ENCODE data around the gene BTNL2. TPM values are rescaled to one million over a fixed set of nuclear protein-coding genes. Genes with fewer than 3 reads are reported as not detected.

Gene BTNL2
- total RNA-seq, 4 donors from 2014 or later, result not detected

DNA sequence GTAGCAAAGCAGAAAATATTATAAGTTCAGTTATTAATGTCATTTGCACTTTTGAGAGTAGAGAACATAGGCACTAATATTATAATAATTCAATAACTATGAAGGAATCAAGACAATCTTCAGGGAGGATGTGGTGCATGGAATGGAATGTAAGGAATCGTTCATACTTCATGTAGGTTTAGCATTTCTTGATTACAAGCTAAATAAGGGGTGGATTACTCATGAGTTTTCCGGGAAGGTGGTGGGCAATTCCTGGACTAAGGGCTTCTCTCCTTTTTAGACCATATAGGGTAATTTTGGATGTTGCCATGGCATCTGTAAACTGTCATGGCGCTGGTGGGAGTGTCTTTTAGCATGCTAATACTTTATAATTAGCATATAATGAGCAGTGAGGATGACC lies 9.1 kb upstream of the BTNL2 start:
- Histone ChIP-seq H3K36me3 (no peaks in the 10 kb centered on the region), H3K9me3 (no peaks in the 10 kb centered on the region), H3K27me3 (peaks cover 0 to 7% of the 10 kb centered on the region in 2 donors), H3K27ac (no peak overlapping the region), H3K4me3 (no peak overlapping the region), H3K4me1 (no peaks in the 10 kb centered on the region)
- no peak for DNase-seq
- TF ChIP-seq, protein P1, sequence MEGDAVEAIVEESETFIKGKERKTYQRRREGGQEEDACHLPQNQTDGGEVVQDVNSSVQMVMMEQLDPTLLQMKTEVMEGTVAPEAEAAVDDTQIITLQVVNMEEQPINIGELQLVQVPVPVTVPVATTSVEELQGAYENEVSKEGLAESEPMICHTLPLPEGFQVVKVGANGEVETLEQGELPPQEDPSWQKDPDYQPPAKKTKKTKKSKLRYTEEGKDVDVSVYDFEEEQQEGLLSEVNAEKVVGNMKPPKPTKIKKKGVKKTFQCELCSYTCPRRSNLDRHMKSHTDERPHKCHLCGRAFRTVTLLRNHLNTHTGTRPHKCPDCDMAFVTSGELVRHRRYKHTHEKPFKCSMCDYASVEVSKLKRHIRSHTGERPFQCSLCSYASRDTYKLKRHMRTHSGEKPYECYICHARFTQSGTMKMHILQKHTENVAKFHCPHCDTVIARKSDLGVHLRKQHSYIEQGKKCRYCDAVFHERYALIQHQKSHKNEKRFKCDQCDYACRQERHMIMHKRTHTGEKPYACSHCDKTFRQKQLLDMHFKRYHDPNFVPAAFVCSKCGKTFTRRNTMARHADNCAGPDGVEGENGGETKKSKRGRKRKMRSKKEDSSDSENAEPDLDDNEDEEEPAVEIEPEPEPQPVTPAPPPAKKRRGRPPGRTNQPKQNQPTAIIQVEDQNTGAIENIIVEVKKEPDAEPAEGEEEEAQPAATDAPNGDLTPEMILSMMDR (IDR thresholded peaks at IDR 0.05), result no peak
- no peak for TF ChIP-seq POLR2A (IDR thresholded peaks at IDR 0.05)
- intact Hi-C loops (cut with DNase I; ENCODE audit: low total_unique reads), result loop anchor here (10.0 kb wide), 1 partner anchor 379 kb away; no protein-coding TSS in a partner anchor

DNA sequence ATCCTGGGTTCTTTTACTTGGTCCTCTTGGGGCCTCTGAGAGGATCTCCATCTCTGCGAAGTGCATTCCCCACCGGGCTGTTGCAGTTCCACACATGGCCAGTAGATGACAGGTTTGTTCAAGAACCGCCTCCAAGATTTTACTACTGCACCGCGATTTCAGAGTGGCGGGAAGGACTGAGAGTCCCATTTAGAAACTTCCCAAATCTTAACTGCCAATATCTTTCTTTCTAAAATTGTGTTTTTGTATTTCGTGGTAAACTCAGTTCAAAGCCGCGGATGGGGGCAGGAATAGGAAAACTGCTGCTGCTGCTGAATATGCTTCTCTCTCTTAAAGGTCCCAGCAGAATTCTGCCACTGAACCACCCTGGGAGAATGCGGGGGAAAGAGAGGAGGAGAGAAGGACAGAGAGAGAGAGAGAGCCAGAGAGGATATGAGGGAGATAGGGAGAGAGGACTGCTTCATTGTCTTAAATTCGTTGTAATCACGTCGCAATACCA lies 8.6 kb upstream of the BTNL2 start:
- DNase-seq, result peak; percentile 65 to 73
- TF ChIP-seq POLR2A (IDR thresholded peaks at IDR 0.05), result no peak
- TF ChIP-seq, protein P1 (IDR thresholded peaks at IDR 0.05), result peak; percentile 90 to 98 (median 96)
- Histone ChIP-seq H3K4me3 (no peak overlapping the region), H3K36me3 (no peaks in the 10 kb centered on the region), H3K27me3 (peaks cover 0 to 7% of the 10 kb centered on the region in 2 donors), H3K27ac (no peak overlapping the region), H3K4me1 (no peaks in the 10 kb centered on the region), H3K9me3 (no peaks in the 10 kb centered on the region)
- intact Hi-C loops (cut with DNase I; ENCODE audit: low total_unique reads), result loop anchor here (10.0 kb wide), 1 partner anchor 379 kb away; no protein-coding TSS in a partner anchor

DNA sequence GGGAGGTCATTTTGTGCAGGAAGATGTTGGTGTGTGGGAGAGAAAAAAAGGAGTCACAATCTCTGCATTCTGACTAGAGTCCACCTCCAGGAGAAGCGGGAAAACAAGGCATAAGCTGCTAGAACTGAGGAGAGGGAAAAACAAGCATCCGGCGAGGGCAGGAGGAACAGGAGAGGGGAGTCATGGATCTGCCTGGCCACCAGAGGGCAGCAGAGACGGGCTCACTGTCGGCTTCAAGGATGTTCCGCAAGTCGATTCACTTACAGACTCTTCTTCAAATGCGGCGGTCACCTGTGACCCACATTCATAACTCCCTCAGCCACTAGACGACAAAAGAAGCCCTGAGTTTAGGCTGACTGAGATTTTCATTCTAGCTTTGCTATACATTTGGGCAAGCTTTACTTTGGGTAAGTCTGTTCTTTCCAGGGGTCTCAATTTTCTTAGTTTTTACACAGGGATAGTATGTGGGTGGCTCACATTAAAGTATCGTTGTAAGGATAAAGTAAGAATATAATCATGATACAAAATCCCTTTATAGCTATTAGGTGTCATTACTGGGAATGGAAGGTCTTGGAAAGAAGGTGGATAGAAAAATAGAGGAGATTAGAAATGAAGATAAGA lies 6.6 kb upstream of the BTNL2 start:
- H3K27ac ChIP-seq, result no peak overlapping the region
- DNase-seq, result peak; percentile 64 to 70
- TF ChIP-seq POLR2A (IDR thresholded peaks at IDR 0.05), result no peak
- TF ChIP-seq, protein P1 (IDR thresholded peaks at IDR 0.05), result peak; percentile 82 to 86 (median 86)
- H3K4me1 ChIP-seq, result no peaks in the 10 kb centered on the region
- intact Hi-C loops (cut with DNase I; ENCODE audit: low total_unique reads), result loop anchor here (10.0 kb wide), 1 partner anchor 381 kb away; no protein-coding TSS in a partner anchor
- H3K4me3 ChIP-seq, result no peak overlapping the region
- no peaks in the 10 kb centered on the region for H3K36me3 ChIP-seq
- peaks cover 0 to 5% of the 10 kb centered on the region in 2 donors for H3K27me3 ChIP-seq
- H3K9me3 ChIP-seq, result no peaks in the 10 kb centered on the region

DNA sequence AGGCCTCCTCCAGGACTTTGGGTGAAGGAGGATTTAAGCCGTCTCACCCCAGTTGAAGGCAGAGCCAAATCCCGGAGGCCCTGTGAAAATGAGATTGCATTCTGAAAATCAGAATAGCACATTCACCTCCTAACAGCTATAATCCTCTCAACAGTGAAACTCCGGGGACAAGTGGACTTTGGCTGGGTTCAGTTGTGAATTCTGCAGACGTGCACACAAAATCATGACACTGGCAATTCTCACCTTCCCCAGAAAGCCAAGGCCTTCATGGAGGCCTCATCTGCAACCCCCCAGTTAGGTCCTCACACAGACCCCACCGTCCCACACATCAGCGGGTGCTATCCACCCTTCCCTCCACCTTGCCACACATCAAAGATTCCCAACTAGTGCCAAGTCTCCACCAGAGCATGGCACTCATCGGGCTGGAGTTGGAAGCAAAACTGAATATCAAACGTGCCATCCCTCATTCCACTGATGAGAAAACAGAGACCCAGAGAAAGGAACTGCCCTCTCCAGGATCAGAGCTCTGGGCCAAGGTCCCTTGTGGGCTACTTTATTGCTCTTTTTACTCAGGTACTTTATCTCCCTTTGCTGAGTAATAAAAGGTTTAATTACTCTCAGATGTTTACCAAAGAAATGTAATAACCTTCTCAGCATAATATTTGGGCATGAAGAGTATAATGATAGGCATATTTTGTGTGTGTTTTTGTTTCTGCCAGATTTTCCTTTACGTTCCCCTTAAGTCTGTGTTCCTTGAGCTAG lies 4.8 kb upstream of the BTNL2 start:
- peaks cover 0 to 5% of the 10 kb centered on the region in 2 donors for H3K27me3 ChIP-seq
- no peak for DNase-seq
- no peak overlapping the region for H3K4me3 ChIP-seq
- no peaks in the 10 kb centered on the region for H3K36me3 ChIP-seq
- TF ChIP-seq, protein P1 (IDR thresholded peaks at IDR 0.05), result no peak
- TF ChIP-seq POLR2A (IDR thresholded peaks at IDR 0.05), result no peak
- intact Hi-C loops (cut with DNase I; ENCODE audit: low total_unique reads), result loop anchor here (10.0 kb wide), 1 partner anchor 383 kb away; no protein-coding TSS in a partner anchor
- H3K9me3 ChIP-seq, result no peaks in the 10 kb centered on the region
- no peaks in the 10 kb centered on the region for H3K4me1 ChIP-seq
- H3K27ac ChIP-seq, result no peak overlapping the region

DNA sequence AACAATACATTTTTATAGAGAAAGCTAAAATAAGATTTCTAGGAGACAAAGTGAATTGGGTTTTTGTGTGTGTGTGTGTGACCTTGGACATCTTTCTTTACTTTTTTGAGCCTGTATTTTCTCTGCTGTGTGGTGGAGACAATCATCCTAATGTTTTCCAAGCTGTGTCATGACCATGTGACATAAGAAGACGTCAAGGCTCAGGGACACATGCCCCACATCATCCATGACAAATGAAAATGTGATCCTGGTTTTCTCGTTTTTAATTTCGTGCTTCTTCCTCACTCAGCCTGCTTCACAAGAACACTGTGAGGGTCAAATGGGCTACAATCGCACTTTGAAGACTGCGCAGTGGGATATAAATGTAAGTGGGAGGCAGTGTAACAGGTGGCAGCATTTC lies 3.9 kb upstream of the BTNL2 start:
- Histone ChIP-seq H3K9me3 (no peaks in the 10 kb centered on the region), H3K27me3 (peaks cover 0 to 12% of the 10 kb centered on the region in 2 donors)
- intact Hi-C loops (cut with DNase I; ENCODE audit: low total_unique reads), result loop anchor here (10.0 kb wide), 1 partner anchor 384 kb away; no protein-coding TSS in a partner anchor

More for the DNA sequence above, 3.9 kb upstream of the BTNL2 start:
- Histone ChIP-seq H3K36me3 (no peaks in the 10 kb centered on the region), H3K4me1 (no peaks in the 10 kb centered on the region), H3K4me3 (no peak overlapping the region), H3K27ac (no peak overlapping the region)
- DNase-seq, result no peak
- no peak for TF ChIP-seq POLR2A (IDR thresholded peaks at IDR 0.05)
- TF ChIP-seq, protein P1 (IDR thresholded peaks at IDR 0.05), result no peak
